Measurements from ENCODE around the gene SLC45A1. TPM values are rescaled to one million over a fixed set of nuclear protein-coding genes. Genes with fewer than 3 reads are reported as not detected.

SLC45A1 gene
- total and polyA plus RNA-seq, 2 experiments from 2014 or later = 0.27 to 1.0 TPM

- Histone ChIP-seq H3K36me3 (replicated peaks; ENCODE audit: insufficient read depth, low read depth) (no peaks in the 10 kb centered on the region), H3K4me3 (no peak overlapping the region), H3K9me2 (replicated peaks; ENCODE audit: insufficient read depth) (no peaks in the 10 kb centered on the region), H2AFZ (no peak overlapping the region), H3K4me2 (no peak overlapping the region), H3K79me2 (no peaks in the 10 kb centered on the region), H3K9me3 (ENCODE audit: low read depth) (no peaks in the 10 kb centered on the region), H3K27me3 (peaks cover 6% of the 10 kb centered on the region), H3K27ac (no peak overlapping the region), H4K20me1 (ENCODE audit: insufficient read depth, poor library complexity, severe bottlenecking) (no peaks in the 10 kb centered on the region), H3K4me1 (ENCODE audit: insufficient read depth) (peaks cover 4% of the 10 kb centered on the region)
- no peak for DNase-seq (ENCODE audit: low spot score)
- WGBS (ENCODE audit: low lambda C conversion rate, missing lambda C conversion rate) = 80% methylated on average over 2 of the region's 3 CpGs
- no peak for TF ChIP-seq CTCF (IDR thresholded peaks at IDR 0.05; ENCODE audit: poor library complexity)
- TF ChIP-seq EZH2 (IDR thresholded peaks at IDR 0.05; ENCODE audit: borderline replicate concordance) = no peak
- TF ChIP-seq EZH2phosphoT487 (IDR thresholded peaks at IDR 0.05; ENCODE audit: low read depth, severe bottlenecking, unreplicated experiment) = no peak
Observed at GRCh38 chr1:8321612-8322011, 3.7 kb downstream of the SLC45A1 start.

GRCh38 chr1:8323706-8324105 is 5.8 kb downstream of the SLC45A1 start:
- DNase-seq (ENCODE audit: low spot score) = no peak
- Histone ChIP-seq H3K9me2 (replicated peaks; ENCODE audit: insufficient read depth) (no peaks in the 10 kb centered on the region), H3K36me3 (replicated peaks; ENCODE audit: insufficient read depth, low read depth) (no peaks in the 10 kb centered on the region), H3K4me2 (no peak overlapping the region), H4K20me1 (ENCODE audit: insufficient read depth, poor library complexity, severe bottlenecking) (no peaks in the 10 kb centered on the region), H3K9me3 (ENCODE audit: low read depth) (no peaks in the 10 kb centered on the region), H2AFZ (no peak overlapping the region), H3K27ac (no peak overlapping the region), H3K4me3 (no peak overlapping the region), H3K79me2 (no peaks in the 10 kb centered on the region), H3K4me1 (ENCODE audit: insufficient read depth) (no peaks in the 10 kb centered on the region), H3K27me3 (no peaks in the 10 kb centered on the region)
- WGBS (ENCODE audit: low lambda C conversion rate, missing lambda C conversion rate) = 80% methylated on average over 11 of the region's 11 CpGs
- TF ChIP-seq EZH2 (IDR thresholded peaks at IDR 0.05; ENCODE audit: borderline replicate concordance) (no peak), CTCF (IDR thresholded peaks at IDR 0.05; ENCODE audit: poor library complexity) (no peak), EZH2phosphoT487 (IDR thresholded peaks at IDR 0.05; ENCODE audit: low read depth, severe bottlenecking, unreplicated experiment) (no peak)

GRCh38 chr1:8324176-8324810 is 6.4 kb downstream of the SLC45A1 start:
- Histone ChIP-seq H3K4me2 (no peak overlapping the region), H3K79me2 (no peaks in the 10 kb centered on the region), H3K27ac (no peak overlapping the region), H3K36me3 (replicated peaks; ENCODE audit: insufficient read depth, low read depth) (no peaks in the 10 kb centered on the region), H3K27me3 (no peaks in the 10 kb centered on the region), H3K9me3 (ENCODE audit: low read depth) (no peaks in the 10 kb centered on the region), H2AFZ (no peak overlapping the region), H3K4me3 (no peak overlapping the region), H4K20me1 (ENCODE audit: insufficient read depth, poor library complexity, severe bottlenecking) (no peaks in the 10 kb centered on the region), H3K4me1 (ENCODE audit: insufficient read depth) (no peaks in the 10 kb centered on the region), H3K9me2 (replicated peaks; ENCODE audit: insufficient read depth) (no peaks in the 10 kb centered on the region)
- WGBS (ENCODE audit: low lambda C conversion rate, missing lambda C conversion rate) = 93% methylated on average over 23 of the region's 32 CpGs
- TF ChIP-seq CTCF (IDR thresholded peaks at IDR 0.05; ENCODE audit: poor library complexity) (no peak), EZH2phosphoT487 (IDR thresholded peaks at IDR 0.05; ENCODE audit: low read depth, severe bottlenecking, unreplicated experiment) (no peak), EZH2 (IDR thresholded peaks at IDR 0.05; ENCODE audit: borderline replicate concordance) (no peak)
- no peak for DNase-seq (ENCODE audit: low spot score)
